ENCODE results near the gene RPP38. TPM values are rescaled to one million over a fixed set of nuclear protein-coding genes. Genes with fewer than 3 reads are reported as not detected.

The RPP38 gene
- total RNA-seq, 1 donor = 10.7 TPM

DNA sequence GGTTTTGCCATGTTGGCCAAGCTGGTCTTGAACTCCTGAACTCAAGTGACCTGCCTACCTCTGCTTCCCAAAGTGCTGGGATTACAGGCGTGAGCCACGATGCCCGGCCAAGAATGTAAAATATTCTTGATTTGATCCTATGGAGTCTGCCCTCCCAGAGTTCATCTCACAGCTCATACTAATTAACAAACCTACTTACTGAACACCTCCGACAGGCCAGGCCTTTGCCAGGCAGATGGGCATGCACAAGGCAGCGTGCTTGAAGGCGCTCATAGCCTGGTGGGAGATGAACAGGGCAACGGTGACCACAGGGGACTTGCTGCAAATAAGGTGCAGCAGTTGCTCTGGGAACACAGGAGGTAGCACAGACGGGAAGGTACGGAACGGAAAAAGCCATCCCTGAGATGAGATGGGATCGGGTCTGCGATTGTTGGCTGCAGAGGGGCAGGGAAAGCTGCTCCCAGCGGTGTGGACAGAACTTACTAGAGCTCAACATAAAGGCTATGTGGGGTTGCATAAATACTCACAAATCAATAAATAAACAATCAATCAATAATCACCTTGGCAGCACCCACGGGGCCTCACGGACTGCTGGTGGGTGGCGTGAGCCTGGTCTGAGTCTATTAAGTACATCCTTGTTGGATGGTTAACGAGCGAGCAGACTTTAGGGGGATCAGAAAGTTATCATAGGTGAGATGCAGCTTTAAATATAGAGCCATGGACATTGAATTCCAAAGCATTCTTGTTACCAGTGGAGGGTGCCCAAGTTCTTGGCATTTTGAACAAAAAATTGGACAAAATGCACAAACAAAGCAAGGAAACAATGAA, 13.3 kb upstream of the RPP38 start:
- DNase-seq (ENCODE audit: low read depth) = no peak
- TF ChIP-seq, protein P1, sequence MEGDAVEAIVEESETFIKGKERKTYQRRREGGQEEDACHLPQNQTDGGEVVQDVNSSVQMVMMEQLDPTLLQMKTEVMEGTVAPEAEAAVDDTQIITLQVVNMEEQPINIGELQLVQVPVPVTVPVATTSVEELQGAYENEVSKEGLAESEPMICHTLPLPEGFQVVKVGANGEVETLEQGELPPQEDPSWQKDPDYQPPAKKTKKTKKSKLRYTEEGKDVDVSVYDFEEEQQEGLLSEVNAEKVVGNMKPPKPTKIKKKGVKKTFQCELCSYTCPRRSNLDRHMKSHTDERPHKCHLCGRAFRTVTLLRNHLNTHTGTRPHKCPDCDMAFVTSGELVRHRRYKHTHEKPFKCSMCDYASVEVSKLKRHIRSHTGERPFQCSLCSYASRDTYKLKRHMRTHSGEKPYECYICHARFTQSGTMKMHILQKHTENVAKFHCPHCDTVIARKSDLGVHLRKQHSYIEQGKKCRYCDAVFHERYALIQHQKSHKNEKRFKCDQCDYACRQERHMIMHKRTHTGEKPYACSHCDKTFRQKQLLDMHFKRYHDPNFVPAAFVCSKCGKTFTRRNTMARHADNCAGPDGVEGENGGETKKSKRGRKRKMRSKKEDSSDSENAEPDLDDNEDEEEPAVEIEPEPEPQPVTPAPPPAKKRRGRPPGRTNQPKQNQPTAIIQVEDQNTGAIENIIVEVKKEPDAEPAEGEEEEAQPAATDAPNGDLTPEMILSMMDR (IDR thresholded peaks at IDR 0.05; ENCODE audit: insufficient read depth, low read length) = no peak
- peak overlapping the region; percentile 66 for H3K4me3 ChIP-seq (ENCODE audit: low read depth, low read length)

DNA sequence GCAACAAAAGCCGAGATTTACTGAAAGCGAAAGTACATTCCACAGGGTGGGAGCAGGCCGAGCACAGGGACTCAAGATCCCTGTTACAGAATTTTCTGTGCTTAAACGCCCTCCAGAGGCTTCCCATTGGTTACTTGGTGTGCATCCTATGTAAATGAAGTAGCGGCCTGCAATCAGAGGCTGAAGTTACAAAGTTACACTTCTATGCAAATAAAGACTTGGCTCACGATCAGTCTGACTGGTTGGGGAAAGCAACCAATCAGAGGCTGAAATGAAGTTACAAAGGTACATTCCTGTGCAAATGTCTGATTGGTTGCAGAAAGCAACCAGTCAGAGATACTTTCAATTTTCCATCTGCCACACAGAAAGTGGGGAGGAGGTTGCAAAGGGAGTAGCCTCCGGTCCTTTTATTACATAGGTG, 12.6 kb upstream of the RPP38 start:
- DNase-seq (ENCODE audit: low read depth) = peak; percentile 98
- TF ChIP-seq, protein P1 (IDR thresholded peaks at IDR 0.05; ENCODE audit: insufficient read depth, low read length) = no peak
- peak overlapping the region; percentile 66 for H3K4me3 ChIP-seq (ENCODE audit: low read depth, low read length)

DNA sequence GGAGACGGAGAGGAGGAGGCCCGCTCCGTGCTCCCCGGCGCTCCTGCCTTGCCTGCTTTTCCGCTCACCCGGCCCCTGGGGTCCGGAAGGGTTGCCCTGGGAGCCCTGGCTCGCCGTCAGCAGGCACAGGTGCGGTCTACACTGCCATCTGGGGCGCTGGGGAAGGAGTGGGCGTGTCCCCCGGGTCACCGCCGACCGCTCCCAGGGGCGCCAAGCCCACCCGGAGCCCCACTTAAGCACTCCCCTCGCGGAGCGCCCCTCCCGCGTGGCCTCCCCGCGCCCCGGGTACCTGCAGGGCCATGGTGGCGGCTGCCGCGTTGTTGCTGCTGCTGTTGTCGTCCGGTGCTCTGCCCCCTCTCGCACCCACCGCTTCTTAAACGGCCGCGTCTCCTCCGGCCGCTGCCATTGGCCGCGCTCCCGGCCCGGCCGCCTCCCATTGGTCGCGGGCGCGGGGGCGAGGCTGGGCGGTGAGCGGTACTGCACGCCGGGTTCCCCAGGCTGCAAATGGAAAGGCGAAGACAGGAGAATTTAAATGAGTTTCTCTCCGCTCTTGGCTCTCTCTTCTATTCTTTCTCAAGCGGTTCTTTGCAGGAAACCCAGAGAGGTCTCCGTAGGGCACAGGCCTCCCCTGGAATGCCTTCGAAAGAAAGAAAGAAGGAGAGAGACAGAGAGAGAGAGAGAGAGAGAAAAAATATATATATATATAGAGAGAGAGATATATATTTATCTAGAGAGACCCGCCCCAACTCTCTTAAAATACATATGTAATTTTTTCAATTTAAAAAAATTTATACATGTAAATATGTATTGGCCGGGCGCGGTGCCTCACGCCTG, 8.5 kb upstream of the RPP38 start, which contains the start of gene ACBD7:
ACBD7 (minus strand) TSS at position 349 of the 834 bp plus-strand sequence; CDS start at position 301, 48 bp downstream.
- TF ChIP-seq, protein P1 (IDR thresholded peaks at IDR 0.05; ENCODE audit: insufficient read depth, low read length) = peak; percentile 49
- H3K4me3 ChIP-seq (ENCODE audit: low read depth, low read length) = peak within 1 kb of the TSS; percentile 74
- DNase-seq (ENCODE audit: low read depth) = peak; percentile 61

DNA sequence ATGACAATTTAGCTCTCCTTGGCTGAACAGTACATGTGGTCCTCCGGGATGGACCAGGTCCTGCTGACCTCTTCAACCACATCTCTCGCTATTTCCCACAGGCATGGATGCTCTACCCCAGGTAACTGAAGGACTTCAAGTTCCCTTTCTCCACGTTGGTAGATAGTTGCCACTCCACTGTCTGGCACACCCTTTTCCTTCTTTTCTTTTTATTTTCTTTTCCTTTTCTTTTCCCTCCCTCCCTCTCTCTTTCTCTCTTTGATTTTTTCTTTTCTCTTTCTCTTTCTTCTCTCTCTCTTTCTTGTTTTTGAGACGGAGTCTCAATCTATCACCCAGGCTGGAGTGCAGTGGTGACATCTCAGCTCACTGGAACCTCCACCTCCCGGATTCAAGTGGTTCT, 5.7 kb upstream of the RPP38 start:
- TF ChIP-seq, protein P1 (IDR thresholded peaks at IDR 0.05; ENCODE audit: insufficient read depth, low read length) = no peak
- H3K4me3 ChIP-seq (ENCODE audit: low read depth, low read length) = no peak overlapping the region
- no peak for DNase-seq (ENCODE audit: low read depth)

DNA sequence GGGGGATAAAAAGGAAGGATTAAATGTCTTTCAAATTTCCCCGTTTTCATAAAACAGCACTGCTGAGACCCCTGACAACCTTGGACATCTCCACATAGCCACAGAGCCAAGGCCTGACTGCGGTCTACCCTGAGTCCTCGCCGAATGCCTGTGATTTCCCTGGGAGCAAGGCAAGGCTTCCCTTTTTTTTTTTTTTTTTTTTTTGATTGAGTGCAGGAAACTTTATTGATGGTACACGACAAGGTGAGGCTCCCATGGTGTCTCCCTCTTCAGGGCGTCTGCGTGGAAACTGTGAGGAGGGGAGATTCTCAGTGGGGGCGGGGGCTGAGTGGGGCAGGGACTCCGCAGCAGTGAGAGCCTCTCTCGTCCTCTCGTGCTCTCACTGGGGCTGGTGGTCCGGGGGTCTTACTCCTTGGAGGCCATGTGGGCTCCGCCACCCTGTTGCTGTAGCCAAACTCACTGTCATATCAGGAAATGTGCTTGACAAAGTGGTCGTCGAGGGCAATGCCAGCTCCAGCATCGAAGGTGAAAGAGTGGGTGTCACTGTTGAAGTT, 4.2 kb upstream of the RPP38 start:
- no peak overlapping the region for H3K4me3 ChIP-seq (ENCODE audit: low read depth, low read length)
- TF ChIP-seq, protein P1 (IDR thresholded peaks at IDR 0.05; ENCODE audit: insufficient read depth, low read length) = no peak
- DNase-seq (ENCODE audit: low read depth) = no peak

DNA sequence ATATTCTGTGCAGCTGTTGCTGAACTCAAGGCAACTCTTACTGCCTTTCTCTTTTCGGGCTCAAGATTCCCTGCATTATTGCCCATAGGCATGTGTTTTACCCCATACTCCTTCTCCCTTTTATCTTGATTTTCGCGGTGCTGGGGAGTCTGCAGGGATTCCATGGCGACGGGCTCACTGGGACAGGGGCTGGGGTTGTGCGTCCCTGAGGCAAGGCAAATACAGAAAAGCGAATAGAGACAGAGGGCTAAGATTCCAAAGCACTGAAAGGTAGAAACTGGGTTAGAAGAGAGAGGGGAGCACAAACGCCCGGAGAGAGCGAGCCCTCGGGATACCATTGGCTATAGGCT, 519 bp upstream of the RPP38 start:
- H3K4me3 ChIP-seq (ENCODE audit: low read depth, low read length) = peak overlapping the region; percentile 86
- DNase-seq (ENCODE audit: low read depth) = no peak
- TF ChIP-seq, protein P1 (IDR thresholded peaks at IDR 0.05; ENCODE audit: insufficient read depth, low read length) = no peak
